Hepatocyte (in vitro differentiated cells): Measurements from ENCODE around the gene CDC23. TPM values are rescaled to one million over a fixed set of nuclear protein-coding genes. Genes with fewer than 3 reads are reported as not detected.
A peak's percentile ranks its signal among the peaks of the same experiment; 100 is the strongest.

Experiments
- DNase-seq: peaks from one replicate; pipeline ENCODE4 v3.0.0-alpha.2; 2016; ENCODE audit warnings: low spot score
- H2AFZ ChIP-seq: fragments of 200-600 bp; sonication (generic); 2 replicates; pipeline ENCODE4 v1.6.0; 2016; ENCODE audit warnings: antibody characterized with exemption, mild to moderate bottlenecking
- H3K27ac ChIP-seq: fragments of 200-600 bp; sonication (generic); 2 replicates; pipeline ENCODE4 v1.5.1; 2016; ENCODE audit warnings: mild to moderate bottlenecking
- H3K27me3 ChIP-seq: fragments of 200-600 bp; sonication (generic); 2 replicates; pipeline ENCODE4 v1.6.1; 2016
- H3K36me3 ChIP-seq: fragments of 200-600 bp; sonication (generic); replicated peaks from 2 replicates; pipeline ENCODE4 v1.5.1; 2016; ENCODE audit warnings: low read depth; ENCODE audit not compliant: insufficient read depth
- H3K4me1 ChIP-seq: fragments of 200-600 bp; sonication (generic); 2 replicates; pipeline ENCODE4 v1.5.1; 2016; ENCODE audit warnings: mild to moderate bottlenecking, moderate library complexity; ENCODE audit not compliant: insufficient read depth
- H3K4me2 ChIP-seq: fragments of 200-600 bp; sonication (generic); 2 replicates; pipeline ENCODE4 v1.6.0; 2016
- H3K4me3 ChIP-seq: fragments of 200-600 bp; sonication (generic); 2 replicates; pipeline ENCODE4 v1.5.1; 2016; ENCODE audit warnings: mild to moderate bottlenecking
- H3K79me2 ChIP-seq: fragments of 200-600 bp; sonication (generic); 2 replicates; pipeline ENCODE4 v1.6.0; 2017; ENCODE audit warnings: mild to moderate bottlenecking
- H3K9me2 ChIP-seq: fragments of 200-600 bp; sonication (generic); replicated peaks from 2 replicates; pipeline ENCODE4 v1.6.0; 2017; ENCODE audit warnings: mild to moderate bottlenecking; ENCODE audit not compliant: insufficient read depth
- H3K9me3 ChIP-seq: fragments of 200-600 bp; sonication (generic); 2 replicates; pipeline ENCODE4 v1.5.1; 2016; ENCODE audit warnings: low read depth, mild to moderate bottlenecking
- H4K20me1 ChIP-seq: fragments of 200-600 bp; sonication (generic); 2 replicates; pipeline ENCODE4 v1.6.0; 2016; ENCODE audit warnings: mild to moderate bottlenecking; ENCODE audit not compliant: insufficient read depth, poor library complexity, severe bottlenecking
- CTCF ChIP-seq: fragments of 200-600 bp; sonication (generic); IDR thresholded peaks from 2 replicates; pipeline ENCODE4 v1.5.1; 2016; ENCODE audit warnings: antibody characterized with exemption, mild to moderate bottlenecking; ENCODE audit not compliant: poor library complexity
- EZH2 ChIP-seq: fragments of 200-600 bp; sonication (generic); IDR thresholded peaks from 2 replicates; pipeline ENCODE4 v1.6.1; 2016; ENCODE audit warnings: antibody characterized with exemption, mild to moderate bottlenecking, borderline replicate concordance
- EZH2phosphoT487 ChIP-seq: fragments of 200-600 bp; sonication (generic); IDR thresholded peaks from one replicate; pipeline ENCODE4 v1.6.1; 2018; ENCODE audit warnings: antibody characterized with exemption, mild to moderate bottlenecking, low read depth, moderate library complexity; ENCODE audit not compliant: unreplicated experiment, severe bottlenecking
- WGBS: methylation state at CpG from one replicate; pipeline ENCODE4 v1.1.6; 2016; ENCODE audit warnings: low lambda C conversion rate; ENCODE audit errors: missing lambda C conversion rate; 5-methylcytosine and 5-hydroxymethylcytosine counted together
- polyA plus RNA-seq: library from polyadenylated mRNA; unstranded; fragments of >200 nt; fragmentation: Nextera tagmentation; extraction: Ambion mirVana; gene quantifications from 2 replicates; pipeline ENCODE4 v1.2.1, GENCODE V29; 2016
- total RNA-seq: library from RNA; depleted of rRNA; stranded (reverse); fragments of >200 nt; gene quantifications from 2 replicates; pipeline ENCODE4 v1.2.3, GENCODE V29; 2014

The CDC23 gene
- total and polyA plus RNA-seq, 2 experiments from 2014 or later, result 33.2 to 35.0 TPM

GRCh38 chr5:138140268-138140667 is 72.9 kb downstream of the CDC23 start:
- Histone ChIP-seq H3K79me2 (no peaks in the 10 kb centered on the region), H3K4me1 (no peaks in the 10 kb centered on the region), H3K27me3 (no peaks in the 10 kb centered on the region), H3K4me3 (no peak overlapping the region), H4K20me1 (no peaks in the 10 kb centered on the region), H3K27ac (no peak overlapping the region), H3K36me3 (no peaks in the 10 kb centered on the region), H3K4me2 (no peak overlapping the region), H3K9me2 (no peaks in the 10 kb centered on the region), H2AFZ (no peak overlapping the region), H3K9me3 (no peaks in the 10 kb centered on the region)
- 68% methylated on average over 4 of the region's 4 CpGs for WGBS
- no peak for TF ChIP-seq CTCF
- TF ChIP-seq EZH2phosphoT487, result no peak
- TF ChIP-seq EZH2, result no peak
- no peak for DNase-seq

GRCh38 chr5:138139781-138140090 is 73.4 kb downstream of the CDC23 start:
- TF ChIP-seq CTCF, result no peak
- TF ChIP-seq EZH2, result no peak
- no peak for TF ChIP-seq EZH2phosphoT487
- Histone ChIP-seq H3K27me3 (no peaks in the 10 kb centered on the region), H3K36me3 (no peaks in the 10 kb centered on the region), H3K27ac (no peak overlapping the region), H3K4me1 (no peaks in the 10 kb centered on the region), H3K4me2 (peak overlapping the region; percentile 82), H3K9me3 (no peaks in the 10 kb centered on the region), H2AFZ (peak overlapping the region; percentile 77), H3K9me2 (no peaks in the 10 kb centered on the region), H3K79me2 (no peaks in the 10 kb centered on the region), H3K4me3 (no peak overlapping the region), H4K20me1 (no peaks in the 10 kb centered on the region)
- no peak for DNase-seq
- WGBS, result 73% methylated on average over 3 of the region's 3 CpGs

GRCh38 chr5:138138949-138139780 is 74.0 kb downstream of the CDC23 start, which contains the start of gene NME5:
NME5 (minus strand) TSS chr5:138139428; CDS start chr5:138138780, 648 bp downstream.
- H3K36me3 ChIP-seq, result no peaks in the 10 kb centered on the region
- 14% methylated on average over 19 of the region's 31 CpGs for WGBS

More at GRCh38 chr5:138138949-138139780, 74.0 kb downstream of the CDC23 start, which contains the start of gene NME5:
- Histone ChIP-seq H3K27me3 (no peaks in the 10 kb centered on the region), H4K20me1 (no peaks in the 10 kb centered on the region), H3K4me2 (peak within 1 kb of the TSS; percentile 82), H3K9me3 (no peaks in the 10 kb centered on the region), H3K4me1 (no peaks in the 10 kb centered on the region), H3K9me2 (no peaks in the 10 kb centered on the region), H2AFZ (peak within 1 kb of the TSS; percentile 77), H3K79me2 (no peaks in the 10 kb centered on the region), H3K4me3 (no peak within 1 kb of the TSS), H3K27ac (no peak within 1 kb of the TSS)
- no peak for TF ChIP-seq CTCF
- TF ChIP-seq EZH2, result no peak
- TF ChIP-seq EZH2phosphoT487, result no peak
- DNase-seq, result peak; percentile 66

Other genes starting within 250 kb of the CDC23 start
- gene FAM13B, start 180.2 kb downstream of the CDC23 start, total RNA-seq, result 19.6 and 22.7 TPM in 2 replicates
- gene FAM13B, start 180.2 kb downstream of the CDC23 start, polyA plus RNA-seq, result 8.1 and 9.4 TPM in 2 replicates
- not detected in 2 replicates for gene WNT8A, start 129.3 kb downstream of the CDC23 start, total RNA-seq
- not detected in 2 replicates for gene WNT8A, start 129.3 kb downstream of the CDC23 start, polyA plus RNA-seq
- gene NME5, start 73.9 kb downstream of the CDC23 start, total RNA-seq, result 2.2 and 2.3 TPM in 2 replicates
- gene NME5, start 73.9 kb downstream of the CDC23 start, polyA plus RNA-seq, result 1.8 and 2.6 TPM in 2 replicates
- 39.2 and 50.9 TPM in 2 replicates for gene BRD8, start 34.7 kb downstream of the CDC23 start, total RNA-seq
- 50.7 and 53.0 TPM in 2 replicates for gene BRD8, start 34.7 kb downstream of the CDC23 start, polyA plus RNA-seq
- 12.0 and 12.3 TPM in 2 replicates for gene KIF20A, start 34.2 kb downstream of the CDC23 start, total RNA-seq
- gene KIF20A, start 34.2 kb downstream of the CDC23 start, polyA plus RNA-seq, result 9.0 and 10.5 TPM in 2 replicates
- 1.6 and 2.2 TPM in 2 replicates for gene GFRA3, start 61.3 kb upstream of the CDC23 start, total RNA-seq
- 3.2 and 4.2 TPM in 2 replicates for gene GFRA3, start 61.3 kb upstream of the CDC23 start, polyA plus RNA-seq
- gene CDC25C, start 118.5 kb upstream of the CDC23 start, total RNA-seq, result 2.3 and 3.7 TPM in 2 replicates
- 1.6 and 3.1 TPM in 2 replicates for gene CDC25C, start 118.5 kb upstream of the CDC23 start, polyA plus RNA-seq
- gene FAM53C, start 124.9 kb upstream of the CDC23 start, total RNA-seq, result 33.6 and 33.7 TPM in 2 replicates
- gene FAM53C, start 124.9 kb upstream of the CDC23 start, polyA plus RNA-seq, result 27.4 and 31.0 TPM in 2 replicates
- gene KDM3B, start 139.4 kb upstream of the CDC23 start, total RNA-seq, result 56.6 and 67.8 TPM in 2 replicates
- gene KDM3B, start 139.4 kb upstream of the CDC23 start, polyA plus RNA-seq, result 19.0 and 22.1 TPM in 2 replicates
- 0.67 and 3.2 TPM in 2 replicates for gene REEP2, start 225.7 kb upstream of the CDC23 start, total RNA-seq
- gene REEP2, start 225.7 kb upstream of the CDC23 start, polyA plus RNA-seq, result 0.66 and 1.9 TPM in 2 replicates